HEK293 (cell line): ENCODE data around the gene SLC2A5.

Experiments used
- CTCF ChIA-PET: fragments of 350-600 bp; formaldehyde crosslinking; extraction: SDS; loops from one replicate; lab custom pipeline; 2021; ENCODE audit warnings: antibody characterized with exemption; lab: Yijun Ruan, JAX
- POLR2A ChIA-PET: fragments of 300-600 bp; formaldehyde crosslinking; extraction: SDS; loops from one replicate; lab custom pipeline; 2020; ENCODE audit warnings: antibody characterized with exemption, inconsistent platforms; lab: Yijun Ruan, JAX
- H3K27ac ChIP-seq: fragments of 200-500 bp; sonication (Bioruptor generic); 2 replicates; pipeline ENCODE4 v1.5.1; 2014; ENCODE audit warnings: low read depth, low read length, control low read depth, inconsistent platforms; ENCODE audit errors: extremely low read depth
- H3K36me3 ChIP-seq, 2 experiments: fragments of 200-500 bp in 1 of 2; sonication (Bioruptor generic) in 1 of 2; 1 replicate in 1 of 2; 2 replicates in 1 of 2; pipeline ENCODE4 v1.5.1; 2014 to 2017; ENCODE audit warnings: inconsistent platforms in 2 of 2, low read length in 2 of 2; ENCODE audit not compliant: control insufficient read depth in 2 of 2, insufficient read depth in 1 of 2
- H3K4me1 ChIP-seq: fragments of 200-500 bp; sonication (Bioruptor generic); 2 replicates; pipeline ENCODE4 v1.5.1; 2014; ENCODE audit warnings: mild to moderate bottlenecking, low read length, inconsistent platforms; ENCODE audit not compliant: control insufficient read depth, insufficient read depth
- H3K4me3 ChIP-seq: 2 replicates; pipeline ENCODE4 v1.5.1; 2011; ENCODE audit warnings: low read depth, mild to moderate bottlenecking, control low read depth, low read length, moderate library complexity
- H3K9me3 ChIP-seq: fragments of 200-500 bp; sonication (Bioruptor generic); 2 replicates; pipeline ENCODE4 v1.5.1; 2014; ENCODE audit warnings: low read depth, low read length, inconsistent platforms; ENCODE audit not compliant: control insufficient read depth, insufficient read depth
- BCL11B ChIP-seq: fragments of 450-650 bp; formaldehyde crosslinking; IDR thresholded peaks from 2 replicates; pipeline ENCODE4 v1.5.1; 2016; ENCODE audit warnings: low read depth, missing biosample characterization, missing genetic modification characterization
- INSM2 ChIP-seq: fragments of 450-650 bp; formaldehyde crosslinking; IDR thresholded peaks from 2 replicates; pipeline ENCODE4 v1.5.1; 2016; ENCODE audit warnings: missing biosample characterization, missing genetic modification characterization
- OVOL3 ChIP-seq: fragments of 450-650 bp; formaldehyde crosslinking; IDR thresholded peaks from 2 replicates; pipeline ENCODE4 v1.5.1; 2016; ENCODE audit warnings: missing biosample characterization, missing genetic modification characterization
- PBX3 ChIP-seq: sonication (generic); formaldehyde crosslinking; IDR thresholded peaks from 2 replicates; pipeline ENCODE4 v1.8.1; 2022; ENCODE audit warnings: mild to moderate bottlenecking, moderate library complexity, missing genetic modification reagents
- SP3 ChIP-seq: fragments of 450-650 bp; formaldehyde crosslinking; IDR thresholded peaks from 2 replicates; pipeline ENCODE4 v1.5.1; 2016; ENCODE audit warnings: missing biosample characterization, missing genetic modification characterization
- ZBTB20 ChIP-seq: fragments of 450-650 bp; formaldehyde crosslinking; IDR thresholded peaks from 2 replicates; pipeline ENCODE4 v1.5.1; 2016; ENCODE audit warnings: missing biosample characterization, missing genetic modification characterization
- ZFP69B ChIP-seq: fragments of 450-650 bp; formaldehyde crosslinking; IDR thresholded peaks from 2 replicates; pipeline ENCODE4 v1.5.1; 2016; ENCODE audit warnings: missing biosample characterization, missing genetic modification characterization
- ZNF16 ChIP-seq: fragments of 450-650 bp; formaldehyde crosslinking; IDR thresholded peaks from 2 replicates; pipeline ENCODE4 v1.5.1; 2016; ENCODE audit warnings: low read depth, missing biosample characterization, missing genetic modification characterization
- ZNF174 ChIP-seq: fragments of 450-650 bp; formaldehyde crosslinking; IDR thresholded peaks from 2 replicates; pipeline ENCODE4 v1.5.0; 2017; ENCODE audit warnings: missing biosample characterization, mild to moderate bottlenecking, missing genetic modification characterization
- ZNF266 ChIP-seq: fragments of 450-650 bp; formaldehyde crosslinking; IDR thresholded peaks from 2 replicates; pipeline ENCODE4 v1.5.1; 2016; ENCODE audit warnings: missing biosample characterization, missing genetic modification characterization, low read depth
- ZNF292 ChIP-seq: fragments of 450-650 bp; formaldehyde crosslinking; IDR thresholded peaks from 2 replicates; pipeline ENCODE4 v1.5.1; 2016; ENCODE audit warnings: low read depth, missing biosample characterization, missing genetic modification characterization, borderline replicate concordance
- ZNF324 ChIP-seq: fragments of 450-650 bp; formaldehyde crosslinking; IDR thresholded peaks from 2 replicates; pipeline ENCODE4 v1.5.1; 2016; ENCODE audit warnings: missing biosample characterization, missing genetic modification characterization
- ZNF354C ChIP-seq: fragments of 450-650 bp; formaldehyde crosslinking; IDR thresholded peaks from 2 replicates; pipeline ENCODE4 v1.5.1; 2016; ENCODE audit warnings: missing biosample characterization, missing genetic modification characterization, low read depth, borderline replicate concordance
- ZNF473 ChIP-seq: fragments of 450-650 bp; formaldehyde crosslinking; IDR thresholded peaks from 2 replicates; pipeline ENCODE4 v1.5.1; 2017; ENCODE audit warnings: missing biosample characterization, missing genetic modification characterization
- ZNF488 ChIP-seq: fragments of 450-650 bp; formaldehyde crosslinking; IDR thresholded peaks from 2 replicates; pipeline ENCODE4 v1.5.1; 2016; ENCODE audit warnings: missing biosample characterization, missing genetic modification characterization
- ZNF513 ChIP-seq: fragments of 450-650 bp; IDR thresholded peaks from 2 replicates; pipeline ENCODE4 v1.5.1; 2018; ENCODE audit warnings: missing biosample characterization, missing genetic modification characterization
- ZNF521 ChIP-seq: fragments of 450-650 bp; formaldehyde crosslinking; IDR thresholded peaks from 2 replicates; pipeline ENCODE4 v1.5.1; 2017; ENCODE audit warnings: missing biosample characterization, mild to moderate bottlenecking, missing genetic modification characterization
- ZNF529 ChIP-seq: fragments of 450-650 bp; formaldehyde crosslinking; IDR thresholded peaks from 2 replicates; pipeline ENCODE4 v1.5.1; 2017; ENCODE audit warnings: missing genetic modification characterization, missing biosample characterization; ENCODE audit not compliant: insufficient replicate concordance
- ZNF639 ChIP-seq: fragments of 450-650 bp; formaldehyde crosslinking; IDR thresholded peaks from 2 replicates; pipeline ENCODE4 v1.5.1; 2016; ENCODE audit warnings: missing biosample characterization, missing genetic modification characterization
- ZNF645 ChIP-seq: fragments of 450-650 bp; formaldehyde crosslinking; IDR thresholded peaks from 2 replicates; pipeline ENCODE4; 2016; ENCODE audit warnings: missing biosample characterization, missing genetic modification characterization
- ZNF654 ChIP-seq: fragments of 450-650 bp; formaldehyde crosslinking; IDR thresholded peaks from 2 replicates; pipeline ENCODE4 v1.5.1; 2016; ENCODE audit warnings: low read depth, missing biosample characterization, missing genetic modification characterization
- ZNF692 ChIP-seq: fragments of 450-650 bp; formaldehyde crosslinking; IDR thresholded peaks from 2 replicates; pipeline ENCODE4 v1.5.1; 2016; ENCODE audit warnings: missing biosample characterization, missing genetic modification characterization
- ZNF747 ChIP-seq: fragments of 450-650 bp; formaldehyde crosslinking; IDR thresholded peaks from 2 replicates; pipeline ENCODE4 v1.5.1; 2016; ENCODE audit warnings: missing biosample characterization, missing genetic modification characterization
- ZNF791 ChIP-seq: fragments of 450-650 bp; formaldehyde crosslinking; IDR thresholded peaks from 2 replicates; pipeline ENCODE4 v1.5.1; 2016; ENCODE audit warnings: missing biosample characterization, missing genetic modification characterization
- ZNF830 ChIP-seq: fragments of 450-650 bp; IDR thresholded peaks from 2 replicates; pipeline ENCODE4 v1.5.0; 2018; ENCODE audit warnings: missing biosample characterization, missing genetic modification characterization, low read depth, mild to moderate bottlenecking, moderate library complexity

SLC2A5 gene

GRCh38 chr1:9078015-9078751 is 8.7 kb upstream of the SLC2A5 start:
- H3K9me3 ChIP-seq = no peaks in the 10 kb centered on the region
- H3K4me1 ChIP-seq = peaks cover 7% of the 10 kb centered on the region
- no peak overlapping the region for H3K4me3 ChIP-seq
- TF ChIP-seq SP3 (tag by site-specific recombination) = no peak
- no peak for TF ChIP-seq INSM2
- TF ChIP-seq ZNF654 = no peak
- no peak for TF ChIP-seq ZBTB20 (tag by site-specific recombination)
- TF ChIP-seq ZNF529 (tag by site-specific recombination) = no peak
- no peak for TF ChIP-seq ZNF473 (tag by site-specific recombination)
- no peak for TF ChIP-seq ZNF830
- TF ChIP-seq ZNF747 (tag by site-specific recombination) = no peak
- TF ChIP-seq OVOL3 (tag by site-specific recombination) = no peak
- no peak for TF ChIP-seq PBX3 (CRISPR knock-in tag)
- no peak for TF ChIP-seq ZNF354C (tag by site-specific recombination)
- TF ChIP-seq ZNF174 = no peak
- ChIA-PET POLR2A (no interaction called here), CTCF (no interaction called here)
- H3K27ac ChIP-seq = no peak overlapping the region
- H3K36me3 ChIP-seq = no peaks in the 10 kb centered on the region

GRCh38 chr1:9075022-9075421 is 5.6 kb upstream of the SLC2A5 start:
- POLR2A ChIA-PET = no interaction called here
- no peak overlapping the region for H3K27ac ChIP-seq
- peaks cover 4% of the 10 kb centered on the region for H3K4me1 ChIP-seq
- CTCF ChIA-PET = interaction anchor here (0.6 to 0.7 kb wide), 2 partner anchors 68 to 191 kb away, joined by 3 read pairs; no protein-coding TSS in a partner anchor
- H3K9me3 ChIP-seq = no peaks in the 10 kb centered on the region
- no peaks in the 10 kb centered on the region for H3K36me3 ChIP-seq
- no peak overlapping the region for H3K4me3 ChIP-seq
- TF ChIP-seq ZNF292 (tag by site-specific recombination) (no peak), ZNF645 (tag by site-specific recombination) (no peak), ZNF521 (tag by site-specific recombination) (no peak), ZFP69B (tag by site-specific recombination) (no peak), BCL11B (tag by site-specific recombination) (no peak), ZNF791 (tag by site-specific recombination) (no peak), ZNF266 (no peak), ZNF324 (no peak), ZNF513 (tag by site-specific recombination) (no peak), ZNF488 (tag by site-specific recombination) (no peak), ZNF639 (tag by site-specific recombination) (no peak), ZNF16 (tag by site-specific recombination) (no peak), ZNF692 (tag by site-specific recombination) (no peak)
